ENCODE results near the gene CALB2.
"Not testable (repeated sequence)": the region's sequence is repeated elsewhere in the genome, so short reads cannot be mapped to it uniquely, and the experiment has no call there.

The CALB2 gene

GRCh38 chr16:71354156-71354555 lies 4.4 kb upstream of the CALB2 start:
- Histone ChIP-seq H3K4me3 (ENCODE audit: insufficient read depth, low read length, poor library complexity, severe bottlenecking) (no peak overlapping the region), H3K27ac (ENCODE audit: low read depth, low read length) (no peak overlapping the region), H3K27me3 (ENCODE audit: low read length) (no peaks in the 10 kb centered on the region), H3K9ac (ENCODE audit: low read length) (no peak overlapping the region), H3K79me2 (ENCODE audit: insufficient read depth, low read length) (no peaks in the 10 kb centered on the region), H3K4me2 (ENCODE audit: low read depth, low read length, poor library complexity, severe bottlenecking) (no peak overlapping the region), H3K9me3 (ENCODE audit: insufficient read depth, low read length) (no peaks in the 10 kb centered on the region), H3K36me3 (ENCODE audit: low read length) (no peaks in the 10 kb centered on the region), H2AFZ (ENCODE audit: low read depth, low read length, severe bottlenecking) (no peak overlapping the region), H4K20me1 (ENCODE audit: low read depth, low read length) (no peaks in the 10 kb centered on the region), H3K9me2 (replicated peaks; ENCODE audit: insufficient read depth, low read length) (no peaks in the 10 kb centered on the region), H3F3A (ENCODE audit: insufficient read depth) (no peaks in the 10 kb centered on the region)
- no peak for TF ChIP-seq EZH2phosphoT487 (conservative IDR thresholded peaks at IDR 0.05; ENCODE audit: low read length)
- no peak for TF ChIP-seq CTCF (IDR thresholded peaks at IDR 0.05; ENCODE audit: insufficient read depth, low read length, poor library complexity, severe bottlenecking)

- Histone ChIP-seq H2AFZ (ENCODE audit: low read depth, low read length, severe bottlenecking) (no peak overlapping the region), H3K9ac (ENCODE audit: low read length) (no peak overlapping the region), H3F3A (ENCODE audit: insufficient read depth) (no peaks in the 10 kb centered on the region), H4K20me1 (ENCODE audit: low read depth, low read length) (no peaks in the 10 kb centered on the region), H3K9me2 (replicated peaks; ENCODE audit: insufficient read depth, low read length) (no peaks in the 10 kb centered on the region), H3K27me3 (ENCODE audit: low read length) (no peaks in the 10 kb centered on the region), H3K27ac (ENCODE audit: low read depth, low read length) (no peak overlapping the region), H3K9me3 (ENCODE audit: insufficient read depth, low read length) (no peaks in the 10 kb centered on the region), H3K4me3 (ENCODE audit: insufficient read depth, low read length, poor library complexity, severe bottlenecking) (no peak overlapping the region), H3K79me2 (ENCODE audit: insufficient read depth, low read length) (no peaks in the 10 kb centered on the region), H3K36me3 (ENCODE audit: low read length) (no peaks in the 10 kb centered on the region), H3K4me2 (ENCODE audit: low read depth, low read length, poor library complexity, severe bottlenecking) (no peak overlapping the region)
- no peak for TF ChIP-seq EZH2phosphoT487 (conservative IDR thresholded peaks at IDR 0.05; ENCODE audit: low read length)
- TF ChIP-seq CTCF (IDR thresholded peaks at IDR 0.05; ENCODE audit: insufficient read depth, low read length, poor library complexity, severe bottlenecking) = no peak
Measured at GRCh38 chr16:71356051-71356740, 2.3 kb upstream of the CALB2 start.

- H3K9ac ChIP-seq (ENCODE audit: low read length); H3K4me2 ChIP-seq (ENCODE audit: low read depth, low read length, poor library complexity, severe bottlenecking); H3K9me2 ChIP-seq (replicated peaks; ENCODE audit: insufficient read depth, low read length); H2AFZ ChIP-seq (ENCODE audit: low read depth, low read length, severe bottlenecking); H3F3A ChIP-seq (ENCODE audit: insufficient read depth); H3K4me3 ChIP-seq (ENCODE audit: insufficient read depth, low read length, poor library complexity, severe bottlenecking); H3K27ac ChIP-seq (ENCODE audit: low read depth, low read length); H3K79me2 ChIP-seq (ENCODE audit: insufficient read depth, low read length); H4K20me1 ChIP-seq (ENCODE audit: low read depth, low read length); H3K36me3 ChIP-seq (ENCODE audit: low read length); H3K9me3 ChIP-seq (ENCODE audit: insufficient read depth, low read length); H3K27me3 ChIP-seq (ENCODE audit: low read length): not testable (repeated sequence)
Measured at GRCh38 chr16:71356936-71357335, 1.6 kb upstream of the CALB2 start.

GRCh38 chr16:71357681-71358080 lies 842 bp upstream of the CALB2 start:
- Histone ChIP-seq H2AFZ (ENCODE audit: low read depth, low read length, severe bottlenecking) (no peak overlapping the region), H3K27ac (ENCODE audit: low read depth, low read length) (no peak overlapping the region), H3K9ac (ENCODE audit: low read length) (no peak overlapping the region), H3K27me3 (ENCODE audit: low read length) (no peaks in the 10 kb centered on the region), H3K36me3 (ENCODE audit: low read length) (no peaks in the 10 kb centered on the region), H3K9me2 (replicated peaks; ENCODE audit: insufficient read depth, low read length) (no peaks in the 10 kb centered on the region), H3K79me2 (ENCODE audit: insufficient read depth, low read length) (no peaks in the 10 kb centered on the region), H3K9me3 (ENCODE audit: insufficient read depth, low read length) (no peaks in the 10 kb centered on the region), H4K20me1 (ENCODE audit: low read depth, low read length) (no peaks in the 10 kb centered on the region), H3F3A (ENCODE audit: insufficient read depth) (no peaks in the 10 kb centered on the region), H3K4me2 (ENCODE audit: low read depth, low read length, poor library complexity, severe bottlenecking) (no peak overlapping the region), H3K4me3 (ENCODE audit: insufficient read depth, low read length, poor library complexity, severe bottlenecking) (no peak overlapping the region)
- no peak for TF ChIP-seq CTCF (IDR thresholded peaks at IDR 0.05; ENCODE audit: insufficient read depth, low read length, poor library complexity, severe bottlenecking)
- TF ChIP-seq EZH2phosphoT487 (conservative IDR thresholded peaks at IDR 0.05; ENCODE audit: low read length) = no peak

Data from SU-DHL-6 (cell line).